ENCODE results near the gene DNAJC28.
"Not testable (repeated sequence)": the region's sequence is repeated elsewhere in the genome, so short reads cannot be mapped to it uniquely, and the experiment has no call there.

DNAJC28 gene

GRCh38 chr21:33522953-33523349, 31.4 kb upstream of the DNAJC28 start:
- no peak for DNase-seq (ENCODE audit: low read depth)
- H3K4me3 ChIP-seq (ENCODE audit: control insufficient read depth, low read depth, low read length) = no peak overlapping the region
- TF ChIP-seq CTCF (conservative IDR thresholded peaks at IDR 0.05; ENCODE audit: control insufficient read depth, insufficient read depth, low read depth, low read length) = no peak

GRCh38 chr21:33522297-33522952, 30.9 kb upstream of the DNAJC28 start:
- no peak for DNase-seq (ENCODE audit: low read depth)
- H3K4me3 ChIP-seq (ENCODE audit: control insufficient read depth, low read depth, low read length) = no peak overlapping the region
- no peak for TF ChIP-seq CTCF (conservative IDR thresholded peaks at IDR 0.05; ENCODE audit: control insufficient read depth, insufficient read depth, low read depth, low read length)

- H3K4me3 ChIP-seq (ENCODE audit: control insufficient read depth, low read depth, low read length) = no peak overlapping the region
- TF ChIP-seq CTCF (conservative IDR thresholded peaks at IDR 0.05; ENCODE audit: control insufficient read depth, insufficient read depth, low read depth, low read length) = no peak
- no peak for DNase-seq (ENCODE audit: low read depth)
Observed at GRCh38 chr21:33518899-33519298, 27.4 kb upstream of the DNAJC28 start.

GRCh38 chr21:33514229-33514628, 22.7 kb upstream of the DNAJC28 start:
- no peak for TF ChIP-seq CTCF (conservative IDR thresholded peaks at IDR 0.05; ENCODE audit: control insufficient read depth, insufficient read depth, low read depth, low read length)
- DNase-seq (ENCODE audit: low read depth) = peak; percentile 37
- no peak overlapping the region for H3K4me3 ChIP-seq (ENCODE audit: control insufficient read depth, low read depth, low read length)

- no peak overlapping the region for H3K4me3 ChIP-seq (ENCODE audit: control insufficient read depth, low read depth, low read length)
- DNase-seq (ENCODE audit: low read depth) = no peak
- TF ChIP-seq CTCF (conservative IDR thresholded peaks at IDR 0.05; ENCODE audit: control insufficient read depth, insufficient read depth, low read depth, low read length) = no peak
Observed at GRCh38 chr21:33512481-33512880, 21.0 kb upstream of the DNAJC28 start.

GRCh38 chr21:33511639-33512038, 20.1 kb upstream of the DNAJC28 start:
- H3K4me3 ChIP-seq (ENCODE audit: control insufficient read depth, low read depth, low read length) = no peak overlapping the region
- TF ChIP-seq CTCF (conservative IDR thresholded peaks at IDR 0.05; ENCODE audit: control insufficient read depth, insufficient read depth, low read depth, low read length) = no peak
- DNase-seq (ENCODE audit: low read depth) = no peak

GRCh38 chr21:33510826-33511225, 19.3 kb upstream of the DNAJC28 start:
- DNase-seq (ENCODE audit: low read depth) = no peak
- no peak overlapping the region for H3K4me3 ChIP-seq (ENCODE audit: control insufficient read depth, low read depth, low read length)
- no peak for TF ChIP-seq CTCF (conservative IDR thresholded peaks at IDR 0.05; ENCODE audit: control insufficient read depth, insufficient read depth, low read depth, low read length)

GRCh38 chr21:33507003-33507402, 15.5 kb upstream of the DNAJC28 start:
- DNase-seq (ENCODE audit: low read depth); H3K4me3 ChIP-seq (ENCODE audit: control insufficient read depth, low read depth, low read length): not testable (repeated sequence)
